GM06990 (cell line): ENCODE measurements around the gene MTUS2.

Source experiments
- DNase-seq: peaks from one replicate; pipeline ENCODE4 v3.0.0-alpha.2; 2011; ENCODE audit not compliant: insufficient read length; ENCODE audit errors: extremely low read depth
- H3K27me3 ChIP-seq: replicated peaks from 2 replicates; pipeline ENCODE4 v1.6.0; 2011; ENCODE audit warnings: low read length; ENCODE audit not compliant: control insufficient read depth, insufficient read depth
- H3K36me3 ChIP-seq: 2 replicates; pipeline ENCODE4 v1.5.1; 2011; ENCODE audit warnings: low read length; ENCODE audit not compliant: control insufficient read depth, insufficient read depth
- H3K4me3 ChIP-seq: replicated peaks from 2 replicates; pipeline ENCODE4 v1.5.1; 2011; ENCODE audit warnings: low read depth, mild to moderate bottlenecking, control low read depth, low read length
- CTCF ChIP-seq: IDR thresholded peaks from 2 replicates; pipeline ENCODE4 v1.5.1; 2011; ENCODE audit warnings: low read length, control low read depth, mild to moderate bottlenecking, inconsistent platforms; ENCODE audit not compliant: insufficient read depth, poor library complexity, severe bottlenecking

MTUS2 gene

DNA sequence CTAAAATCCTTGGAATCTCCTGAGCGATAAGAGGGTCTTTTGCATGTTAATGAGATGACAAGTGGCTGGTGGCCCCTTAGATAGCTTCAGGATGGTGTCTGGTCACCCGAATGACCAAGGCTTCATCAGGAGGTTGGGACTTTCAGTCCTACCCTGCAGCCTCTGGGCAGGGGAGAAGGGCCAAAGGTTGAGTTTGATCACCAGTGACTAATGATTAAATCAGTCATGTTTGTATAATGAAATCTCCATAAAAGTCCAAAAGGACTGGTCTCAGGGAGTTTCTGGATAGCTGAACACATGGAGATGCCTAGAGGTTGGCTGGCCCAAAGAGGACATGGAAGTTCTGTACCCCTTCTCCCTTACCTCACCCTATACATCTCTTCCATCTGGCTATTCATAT is 316.2 kb downstream of the MTUS2 start:
- no peak for TF ChIP-seq CTCF
- Histone ChIP-seq H3K27me3 (no peaks in the 10 kb centered on the region), H3K36me3 (no peaks in the 10 kb centered on the region), H3K4me3 (no peak overlapping the region)
- DNase-seq = no peak

DNA sequence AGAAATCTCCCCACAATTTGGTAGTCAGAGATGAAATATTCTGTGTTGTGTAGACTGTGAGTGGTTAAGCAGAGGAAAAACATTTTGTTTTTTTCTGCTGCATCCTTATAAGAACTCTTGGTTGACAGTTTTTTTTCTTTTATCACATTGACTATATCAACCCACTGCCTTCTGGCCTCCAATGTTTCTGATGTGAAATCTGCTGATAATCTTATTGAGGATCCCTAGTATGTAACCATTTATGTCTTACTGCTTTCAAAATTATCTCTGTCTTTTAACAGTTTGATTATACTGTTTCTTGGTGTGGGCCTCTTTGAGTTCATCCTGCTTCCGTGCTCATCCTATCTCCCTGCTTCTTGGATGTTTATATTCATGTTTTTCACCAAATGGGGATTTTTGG is 316.9 kb downstream of the MTUS2 start:
- no peak for TF ChIP-seq CTCF
- Histone ChIP-seq H3K27me3 (no peaks in the 10 kb centered on the region), H3K36me3 (no peaks in the 10 kb centered on the region), H3K4me3 (no peak overlapping the region)
- no peak for DNase-seq

- no peaks in the 10 kb centered on the region for H3K36me3 ChIP-seq
- no peak for TF ChIP-seq CTCF
- H3K4me3 ChIP-seq = no peak overlapping the region
- no peak for DNase-seq
- H3K27me3 ChIP-seq = no peaks in the 10 kb centered on the region
Observed at GRCh38 chr13:29137995-29138394, 317.9 kb downstream of the MTUS2 start.

DNA sequence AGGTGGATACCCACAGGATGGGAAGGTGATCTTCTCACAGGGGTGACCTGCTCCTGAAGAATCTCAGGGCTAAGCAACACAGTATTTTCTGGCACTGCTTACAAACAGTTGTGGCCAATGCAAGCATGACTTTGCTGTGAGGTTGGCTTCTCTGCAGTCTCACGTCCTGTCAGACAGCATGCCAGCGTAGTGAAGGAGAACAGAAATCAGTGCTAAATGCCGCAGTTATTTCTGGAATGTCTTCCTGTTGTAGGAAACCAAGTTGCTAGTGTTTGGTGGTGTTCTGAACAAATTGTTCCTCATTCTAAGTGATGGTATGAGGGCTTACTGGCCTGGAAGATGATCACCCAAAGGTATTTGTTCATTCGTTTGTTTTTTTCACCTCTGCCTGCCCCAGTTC is 320.1 kb downstream of the MTUS2 start:
- TF ChIP-seq CTCF = no peak
- DNase-seq = no peak
- Histone ChIP-seq H3K36me3 (no peaks in the 10 kb centered on the region), H3K4me3 (no peak overlapping the region), H3K27me3 (no peaks in the 10 kb centered on the region)

GRCh38 chr13:29143847-29144246 is 323.7 kb downstream of the MTUS2 start:
- H3K36me3 ChIP-seq = no peaks in the 10 kb centered on the region
- no peak for TF ChIP-seq CTCF
- no peak for DNase-seq
- H3K4me3 ChIP-seq = no peak overlapping the region
- H3K27me3 ChIP-seq = no peaks in the 10 kb centered on the region

GRCh38 chr13:29154390-29154789 is 334.3 kb downstream of the MTUS2 start:
- DNase-seq = no peak
- no peak for TF ChIP-seq CTCF
- H3K4me3 ChIP-seq = no peak overlapping the region
- no peaks in the 10 kb centered on the region; the same call in 1 of the 2 replicates for H3K27me3 ChIP-seq
- H3K36me3 ChIP-seq = no peaks in the 10 kb centered on the region
